ENCODE measurements around the gene DLGAP1. TPM values are rescaled to one million over a fixed set of nuclear protein-coding genes. Genes with fewer than 3 reads are reported as not detected.

The DLGAP1 gene
- total RNA-seq, 1 donor from 2014 or later = 2.0 TPM

- Histone ChIP-seq H3K9me3 (no peaks in the 10 kb centered on the region), H3K36me3 (no peaks in the 10 kb centered on the region), H3K27me3 (no peaks in the 10 kb centered on the region), H3K4me3 (peak overlapping the region; percentile 79 to 86), H3K4me1 (peaks cover 7 to 14% of the 10 kb centered on the region in 2 donors), H3K27ac (peak overlapping the region; percentile 100)
- peak; percentile 89 to 97 for DNase-seq (ENCODE audit: low spot score in 2 of 2)
- TF ChIP-seq CTCF (IDR thresholded peaks at IDR 0.05) = peak in 1 of 3 experiments; percentile 8
- intact Hi-C loops (cut with DNase I) = loop anchor here (1.0 to 10.0 kb wide), 4 partner anchors 146 to 791 kb away; partner anchors contain the start of gene SMCHD1
Measured at GRCh38 chr18:3447895-3448837, 1006.9 kb downstream of the DLGAP1 start.

GRCh38 chr18:3447068-3447894 lies 1007.8 kb downstream of the DLGAP1 start:
- no peaks in the 10 kb centered on the region for H3K27me3 ChIP-seq
- H3K4me3 ChIP-seq = peak overlapping the region; percentile 79 to 86
- H3K9me3 ChIP-seq = no peaks in the 10 kb centered on the region
- peaks cover 7 to 11% of the 10 kb centered on the region in 2 donors for H3K4me1 ChIP-seq
- H3K27ac ChIP-seq = peak overlapping the region; percentile 100
- no peak for TF ChIP-seq CTCF (IDR thresholded peaks at IDR 0.05)
- DNase-seq (ENCODE audit: low spot score in 2 of 2) = peak in 1 of 2 donors; percentile 77
- intact Hi-C loops (cut with DNase I) = loop anchor here (5.0 to 10.0 kb wide), 3 partner anchors 205 to 790 kb away; partner anchors contain the start of gene SMCHD1
- H3K36me3 ChIP-seq = no peaks in the 10 kb centered on the region

Measured in ascending aorta (tissue), 2 donors.